Measurements from ENCODE around the gene DDC.

DDC gene, protein sequence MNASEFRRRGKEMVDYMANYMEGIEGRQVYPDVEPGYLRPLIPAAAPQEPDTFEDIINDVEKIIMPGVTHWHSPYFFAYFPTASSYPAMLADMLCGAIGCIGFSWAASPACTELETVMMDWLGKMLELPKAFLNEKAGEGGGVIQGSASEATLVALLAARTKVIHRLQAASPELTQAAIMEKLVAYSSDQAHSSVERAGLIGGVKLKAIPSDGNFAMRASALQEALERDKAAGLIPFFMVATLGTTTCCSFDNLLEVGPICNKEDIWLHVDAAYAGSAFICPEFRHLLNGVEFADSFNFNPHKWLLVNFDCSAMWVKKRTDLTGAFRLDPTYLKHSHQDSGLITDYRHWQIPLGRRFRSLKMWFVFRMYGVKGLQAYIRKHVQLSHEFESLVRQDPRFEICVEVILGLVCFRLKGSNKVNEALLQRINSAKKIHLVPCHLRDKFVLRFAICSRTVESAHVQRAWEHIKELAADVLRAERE

DNA sequence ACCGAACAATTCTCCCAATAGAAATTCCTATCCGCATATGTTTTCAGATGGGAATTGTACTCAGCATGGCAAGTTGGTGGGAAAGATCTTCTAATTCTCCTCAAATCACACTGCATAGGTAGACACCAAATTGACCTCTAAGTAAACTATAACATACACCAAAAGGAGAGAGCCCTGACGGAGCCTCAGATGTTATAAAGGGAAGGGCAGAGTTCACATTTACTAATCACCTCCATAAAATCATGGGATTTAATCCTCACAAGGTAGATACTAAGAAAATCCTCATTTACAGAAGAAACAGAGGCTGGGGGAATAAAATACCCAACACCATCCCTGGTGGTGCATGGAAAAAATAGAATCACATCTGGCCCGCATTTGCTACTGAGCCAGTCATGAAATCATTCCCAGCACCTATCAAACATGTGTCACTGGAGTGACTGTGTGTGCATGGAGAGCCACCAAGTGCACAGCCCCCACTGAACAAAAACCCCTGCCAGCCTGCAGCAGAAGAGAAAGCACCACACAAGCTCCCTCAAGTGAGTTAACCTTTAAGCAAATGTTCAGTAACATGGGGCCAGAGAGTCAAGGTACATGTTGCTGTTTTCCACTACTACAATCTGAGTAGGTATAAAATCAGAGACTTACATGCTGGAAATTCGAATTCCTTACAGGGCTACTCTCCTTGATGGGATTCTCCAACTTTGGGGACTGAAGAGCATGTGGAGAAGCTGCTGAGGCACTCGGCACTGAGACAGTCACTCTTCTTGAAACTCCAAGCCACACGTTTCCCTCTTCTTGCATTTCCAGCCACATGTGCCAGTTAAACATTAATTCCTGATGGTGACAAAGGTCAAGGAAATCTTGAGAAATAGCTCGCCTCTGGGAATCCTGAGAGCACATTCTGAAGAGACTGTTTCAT, at the start of gene DDC:
Gene DDC, minus strand, starts transcription at position 766 of the 919 bp plus-strand sequence. CDS start 21,320 bp downstream, outside the sequence.
- no peak for DNase-seq

DNA sequence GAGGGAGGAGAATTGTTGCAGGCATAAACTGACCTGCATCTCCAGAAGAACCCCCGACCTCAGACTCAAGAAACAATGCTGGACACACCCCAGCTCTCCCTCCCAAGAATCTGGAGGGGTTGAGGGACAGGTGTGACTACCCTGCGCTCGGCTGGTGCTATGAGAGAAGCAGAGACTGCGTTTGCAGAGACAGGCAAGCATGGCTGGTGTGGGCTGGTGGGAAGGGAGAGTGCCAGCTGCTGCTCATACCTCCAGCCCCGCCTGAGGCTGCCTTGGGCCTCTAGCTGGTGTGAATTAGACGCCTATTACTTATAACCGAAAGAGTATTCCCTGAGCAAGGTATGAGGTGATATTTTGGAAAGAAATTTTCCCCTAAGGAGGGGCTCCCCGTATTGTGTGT, 48.3 kb upstream of the DDC start:
- no peak for DNase-seq

DNA sequence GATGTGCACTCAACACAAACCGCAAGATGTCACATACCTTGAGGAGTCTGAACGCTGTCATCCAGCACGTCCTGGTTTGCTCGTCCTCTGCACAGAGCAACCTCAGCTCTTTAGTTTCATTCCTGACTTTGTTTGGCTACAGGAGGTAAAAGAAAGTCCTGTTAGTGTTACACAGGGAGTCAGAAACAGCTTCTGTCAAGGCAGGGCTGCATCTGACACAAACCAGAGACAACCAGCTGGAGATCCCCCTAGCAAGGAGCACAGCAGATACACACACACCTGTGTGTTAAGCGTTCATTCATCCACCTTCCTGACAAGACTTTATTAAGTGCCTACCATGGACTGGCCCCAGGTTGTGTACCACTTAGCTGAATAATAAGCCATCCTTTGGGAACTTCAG, 47.5 kb upstream of the DDC start:
- no peak for DNase-seq

- no peak for DNase-seq
These were observed 45.5 kb upstream of the DDC start for GRCh38 chr7:50610521-50611277.

DNA sequence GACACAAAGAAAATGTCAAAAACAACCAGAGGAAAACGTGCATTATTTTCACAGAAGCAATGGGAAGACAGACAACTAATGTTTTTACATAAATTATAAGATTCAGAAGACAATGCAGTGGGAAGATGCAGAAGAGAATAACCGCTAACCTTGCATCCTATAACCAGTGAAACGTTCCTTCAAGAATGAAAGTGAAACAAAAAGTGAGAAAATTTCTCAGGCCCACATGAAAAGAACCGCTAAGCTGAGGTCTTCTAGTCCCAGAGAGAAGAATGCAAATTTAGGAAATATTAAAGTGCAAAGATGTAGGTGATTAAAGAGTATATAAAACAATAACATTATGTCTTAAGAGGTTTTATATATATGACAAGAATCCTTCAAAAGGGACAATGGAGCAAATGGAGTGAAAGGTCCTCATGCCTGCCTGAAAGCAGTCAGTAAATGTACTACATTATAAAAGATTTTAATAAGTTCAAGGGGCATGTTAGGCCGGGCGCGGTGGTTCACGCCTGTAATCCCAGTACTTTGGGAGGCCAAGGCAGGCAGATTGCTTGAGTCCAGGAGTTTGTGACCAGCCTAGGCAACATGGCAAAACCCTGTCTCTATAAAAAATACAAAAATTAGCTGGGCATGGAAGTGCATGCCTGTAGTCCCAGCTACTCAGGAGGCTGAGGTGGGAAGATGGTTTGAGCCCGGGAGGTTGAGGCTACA, 43.1 kb upstream of the DDC start:
- no peak for DNase-seq

GRCh38 chr7:50607524-50608125, 42.4 kb upstream of the DDC start:
- DNase-seq: no peak

DNA sequence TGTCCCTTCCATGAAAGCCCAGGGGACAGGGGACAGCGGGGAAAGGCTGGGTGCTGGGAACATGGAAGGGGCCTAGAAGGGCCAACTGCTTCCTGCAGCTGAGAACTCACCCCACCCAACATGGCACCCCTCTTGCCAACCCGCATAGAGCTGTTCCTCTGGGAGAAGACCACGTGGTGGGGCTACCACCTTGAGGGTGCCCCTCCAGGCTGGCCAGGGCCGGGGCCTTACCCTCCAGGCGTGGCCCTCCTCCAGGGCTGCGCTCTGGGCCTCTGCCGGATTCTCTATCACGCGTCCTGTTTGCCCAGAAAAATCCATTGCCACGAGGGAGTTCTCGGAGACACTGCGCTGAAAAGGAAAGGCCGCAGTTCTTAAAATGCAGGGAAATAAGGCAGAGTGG, 39.9 kb upstream of the DDC start:
- DNase-seq: no peak

DNA sequence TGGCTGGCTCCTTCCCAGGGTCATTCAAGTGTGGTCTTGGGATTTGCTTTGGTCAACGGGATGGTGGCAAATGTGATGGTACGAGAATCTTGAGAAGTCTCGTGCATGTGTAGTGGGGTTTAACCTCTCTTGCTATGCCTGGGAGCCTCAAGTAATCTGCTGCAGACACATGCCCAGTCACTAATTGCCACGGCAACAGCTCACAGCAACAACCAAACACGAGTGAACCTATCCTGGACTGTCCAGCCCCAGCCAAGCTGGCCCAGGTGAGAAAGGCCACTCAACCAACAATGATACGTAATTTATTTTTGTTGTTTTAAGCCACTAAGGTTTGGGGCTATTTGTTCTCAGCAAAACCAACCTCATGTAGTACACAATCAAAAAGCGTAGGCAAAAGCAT, 38.1 kb upstream of the DDC start:
- DNase-seq: no peak

DNA sequence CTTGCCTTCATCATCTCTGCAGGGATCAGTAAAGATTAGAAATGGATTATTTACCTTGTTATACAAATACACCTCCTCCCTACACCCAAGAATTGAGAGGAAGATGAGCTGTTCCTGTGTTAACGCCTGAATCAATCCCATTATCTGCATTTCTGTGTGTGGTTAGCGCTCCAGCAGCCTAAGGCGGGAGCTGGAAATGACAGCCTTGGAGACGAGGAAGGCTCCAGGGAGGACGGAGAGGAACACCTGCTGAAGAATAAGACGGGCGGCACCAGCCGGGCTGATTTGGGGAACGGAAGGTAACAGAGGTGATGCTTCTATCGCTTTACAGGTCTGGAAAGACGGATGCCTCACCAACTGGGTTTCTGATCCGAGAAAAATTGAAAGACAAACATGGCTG, 34.2 kb upstream of the DDC start:
- DNase-seq: no peak

DNA sequence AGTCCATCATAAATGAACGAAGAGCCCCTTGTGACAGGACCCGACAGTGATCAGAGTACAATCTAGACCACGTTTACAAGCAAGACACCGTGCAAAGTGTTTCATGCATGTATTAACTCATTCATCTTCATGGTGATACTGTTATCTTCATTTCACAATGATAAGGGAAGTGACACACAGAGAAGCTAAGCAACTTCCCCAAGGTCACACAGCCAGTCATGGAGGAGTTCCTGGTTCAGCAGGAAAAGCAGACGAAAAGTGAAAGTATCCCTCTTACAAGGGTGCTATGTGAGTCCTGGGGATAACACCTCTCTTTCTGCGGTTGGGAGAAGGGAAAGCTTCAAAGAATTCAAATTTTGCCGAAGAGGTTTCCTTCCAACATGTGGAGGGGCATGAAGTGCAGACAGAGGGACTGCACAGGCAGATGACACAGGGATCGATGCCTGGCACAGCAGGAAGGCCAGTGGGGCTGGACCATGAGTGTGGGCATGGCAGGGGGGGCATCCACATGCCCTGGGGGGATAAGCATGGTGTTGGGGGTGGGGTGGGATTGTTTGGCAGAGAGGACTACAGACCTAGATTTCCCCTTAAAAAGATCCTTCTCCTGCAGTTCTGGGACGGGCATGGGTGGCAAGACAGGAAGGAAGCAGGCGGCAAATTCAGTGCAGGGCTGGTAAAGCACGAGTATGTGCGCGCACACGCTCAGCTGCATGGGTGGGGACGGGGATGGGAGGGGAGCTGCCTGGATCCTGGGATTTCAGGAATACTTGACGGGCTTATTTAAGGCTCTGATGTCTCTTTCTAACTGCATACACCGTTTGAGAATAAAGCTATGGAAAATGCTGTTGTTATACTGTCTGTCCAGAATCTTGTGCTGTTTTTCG, 33.5 kb upstream of the DDC start:
- no peak for DNase-seq

DNA sequence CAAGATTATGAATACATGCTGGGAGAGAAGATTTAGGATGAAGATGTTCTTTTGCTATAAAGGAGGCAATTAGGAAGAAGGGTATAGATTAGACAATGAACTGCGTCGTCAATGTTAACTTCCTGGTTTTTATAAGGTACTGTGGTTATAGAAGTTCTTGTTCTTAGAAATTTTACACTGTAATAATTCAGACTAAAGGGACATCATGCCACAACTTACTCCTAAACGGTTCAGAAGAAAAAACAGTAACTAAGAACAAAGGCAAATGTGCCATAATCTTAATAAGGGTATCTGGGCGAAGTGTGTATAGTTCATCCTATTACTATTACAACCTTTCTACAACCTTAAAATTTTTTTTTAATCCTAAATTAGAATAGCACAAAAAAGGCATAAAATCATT, 31.3 kb upstream of the DDC start:
- DNase-seq: no peak

GRCh38 chr7:50595491-50596102, 30.4 kb upstream of the DDC start:
- no peak for DNase-seq

DNA sequence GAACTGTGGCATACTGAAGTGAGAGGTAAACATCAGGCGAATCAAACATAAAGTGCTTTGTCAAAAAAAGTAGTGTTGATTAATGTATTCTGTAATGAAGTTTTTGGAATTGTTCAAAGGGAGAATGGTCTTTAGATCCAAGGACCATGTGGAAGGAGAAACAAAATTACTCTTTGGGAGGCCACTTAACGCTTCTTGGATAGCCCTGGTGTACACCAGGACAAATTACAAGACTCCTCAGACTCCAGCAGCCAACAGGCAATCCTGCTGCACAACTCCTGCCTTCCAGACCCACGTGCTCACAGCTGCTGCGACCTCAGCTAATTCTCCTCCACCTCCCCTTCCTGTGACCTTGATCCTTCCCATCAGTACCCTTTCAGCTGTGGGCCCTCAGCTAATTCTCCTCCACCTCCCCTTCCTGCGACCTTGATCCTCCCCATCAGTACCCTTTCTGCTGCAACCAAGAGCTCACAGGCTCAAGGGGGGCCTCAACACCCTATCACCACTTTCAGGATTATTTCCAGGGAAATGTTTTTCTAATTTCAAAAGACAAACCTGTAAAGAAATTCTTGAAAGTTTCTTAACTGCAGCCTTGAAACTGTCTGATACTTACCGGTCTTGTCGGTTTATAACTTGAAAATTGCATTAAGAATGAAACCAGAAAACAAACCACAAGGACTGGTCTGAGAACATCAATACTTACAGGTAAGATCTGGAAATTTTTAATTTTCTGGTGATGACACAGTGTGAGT, 29.7 kb upstream of the DDC start:
- no peak for DNase-seq

DNA sequence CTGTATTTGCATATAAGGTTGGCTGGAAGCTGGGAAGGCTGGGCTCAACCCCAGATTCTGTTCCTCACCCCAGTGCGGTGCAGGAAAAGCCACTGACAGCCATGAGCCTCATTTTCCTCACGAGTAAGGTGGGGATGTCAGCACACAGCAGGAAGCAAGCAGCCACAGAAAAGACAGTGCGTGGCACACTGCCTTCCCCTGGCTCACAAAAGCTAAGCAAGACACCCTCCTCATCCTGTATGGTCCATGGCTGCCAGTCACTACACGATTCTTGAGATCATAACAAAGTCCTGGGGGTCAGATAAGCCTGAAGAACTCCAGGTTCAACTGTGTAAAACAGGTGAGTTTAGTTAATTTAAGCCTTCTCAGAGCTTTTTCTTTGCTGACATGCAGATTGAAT, 28.9 kb upstream of the DDC start:
- no peak for DNase-seq

DNA sequence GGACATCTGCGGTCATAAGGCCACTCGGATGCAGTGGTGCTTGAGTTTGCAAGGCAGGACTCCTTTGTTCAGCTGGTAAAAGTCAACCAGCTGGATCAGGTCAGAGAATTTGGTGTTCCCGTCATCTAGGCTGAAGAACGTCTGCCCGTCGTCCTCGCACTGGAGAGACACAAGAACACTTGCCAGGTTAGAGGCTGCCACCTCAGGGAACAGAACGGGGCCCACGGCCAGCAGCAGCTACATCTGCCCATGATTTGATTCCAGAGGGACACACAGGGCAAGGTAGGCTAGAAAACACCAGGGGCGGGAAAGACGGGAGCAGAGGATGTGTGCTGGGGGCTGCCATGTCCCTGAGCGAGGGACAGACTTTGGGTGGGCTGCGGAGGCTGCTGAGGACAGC, 27.7 kb upstream of the DDC start:
- DNase-seq: no peak

GRCh38 chr7:50591480-50592438, 26.6 kb upstream of the DDC start:
- peak; percentile 81 for DNase-seq

GRCh38 chr7:50591098-50591479, 25.9 kb upstream of the DDC start:
- no peak for DNase-seq

DNA sequence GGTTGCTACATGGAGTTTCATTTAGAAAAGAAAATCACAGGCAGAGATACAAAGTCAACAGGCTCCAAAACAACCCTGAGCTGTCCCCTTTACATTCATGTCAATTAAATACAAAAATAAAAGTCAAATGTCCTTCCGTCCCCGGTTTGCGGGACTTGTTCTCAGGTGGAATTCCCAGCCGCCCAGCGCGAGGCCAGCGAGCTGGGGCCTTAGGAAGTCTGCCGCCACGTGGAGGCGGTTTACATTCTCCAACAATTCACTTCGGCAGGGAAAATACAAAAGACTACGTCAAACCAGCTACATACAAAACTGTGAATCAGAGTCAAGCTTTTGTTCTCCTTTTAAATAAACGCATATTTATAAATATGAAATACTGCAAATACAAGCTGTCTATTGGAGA, 25.3 kb upstream of the DDC start:
- DNase-seq: no peak

- no peak for DNase-seq
These were observed 24.2 kb upstream of the DDC start for GRCh38 chr7:50589364-50589763.

Data from kidney glomerular epithelial cell (primary cell).